HuH-7 (cell line): ENCODE data around the gene MAD1L1.
"Not testable (repeated sequence)": the region's sequence is repeated elsewhere in the genome, so short reads cannot be mapped to it uniquely, and the experiment has no call there.

Experiments used
- DNase-seq: peaks from one replicate; pipeline ENCODE4 v3.0.0; 2011; ENCODE audit warnings: low spot score

MAD1L1 gene

GRCh38 chr7:1863091-1863900, 369.4 kb downstream of the MAD1L1 start:
- DNase-seq: no peak

GRCh38 chr7:1862560-1862959, 370.2 kb downstream of the MAD1L1 start:
- DNase-seq: no peak

- no peak for DNase-seq
Measured at GRCh38 chr7:1861799-1862458, 370.8 kb downstream of the MAD1L1 start.

GRCh38 chr7:1860881-1861798, 371.6 kb downstream of the MAD1L1 start:
- not testable (repeated sequence) for DNase-seq

- no peak for DNase-seq
Measured at GRCh38 chr7:1859266-1860035, 373.3 kb downstream of the MAD1L1 start.

GRCh38 chr7:1858435-1859265, 374.1 kb downstream of the MAD1L1 start:
- no peak for DNase-seq

- no peak for DNase-seq
Measured at GRCh38 chr7:1857487-1858421, 375.0 kb downstream of the MAD1L1 start.

GRCh38 chr7:1856888-1857441, 375.8 kb downstream of the MAD1L1 start:
- no peak for DNase-seq

- DNase-seq: no peak
Measured at GRCh38 chr7:1856161-1856887, 376.4 kb downstream of the MAD1L1 start.

- DNase-seq: no peak
Measured at GRCh38 chr7:1855725-1856160, 377.0 kb downstream of the MAD1L1 start.

GRCh38 chr7:1854866-1855724, 377.6 kb downstream of the MAD1L1 start:
- no peak for DNase-seq

GRCh38 chr7:1853986-1854865, 378.5 kb downstream of the MAD1L1 start:
- DNase-seq: no peak

- no peak for DNase-seq
Measured at GRCh38 chr7:1853431-1853985, 379.2 kb downstream of the MAD1L1 start.

GRCh38 chr7:1852517-1853430, 380.0 kb downstream of the MAD1L1 start:
- DNase-seq: no peak
